Kidney epithelial cell (primary cell): ENCODE measurements around the gene MPI. TPM values are rescaled to one million over a fixed set of nuclear protein-coding genes. Genes with fewer than 3 reads are reported as not detected.
"Not testable (repeated sequence)": the region's sequence is repeated elsewhere in the genome, so short reads cannot be mapped to it uniquely, and the experiment has no call there.

Source experiments
- DNase-seq: peaks from one replicate; pipeline ENCODE4 v3.0.0-alpha.2; 2010; ENCODE audit warnings: low read depth
- H3K27me3 ChIP-seq: 2 replicates; pipeline ENCODE4 v1.6.0; 2011; ENCODE audit warnings: low read length; ENCODE audit not compliant: control insufficient read depth, insufficient read depth
- H3K36me3 ChIP-seq: 2 replicates; pipeline ENCODE4 v1.5.1; 2011; ENCODE audit warnings: low read length; ENCODE audit not compliant: control insufficient read depth, insufficient read depth
- H3K4me3 ChIP-seq: 2 replicates; pipeline ENCODE4 v1.5.1; 2011; ENCODE audit warnings: low read depth, mild to moderate bottlenecking, control low read depth, low read length
- CTCF ChIP-seq: IDR thresholded peaks from 2 replicates; pipeline ENCODE4 v1.5.1; 2011; ENCODE audit warnings: mild to moderate bottlenecking, moderate library complexity, low read length, control low read depth, inconsistent platforms; ENCODE audit not compliant: insufficient read depth, poor library complexity, severe bottlenecking
- total RNA-seq: library from RNA; depleted of rRNA; stranded (reverse); fragments of >200 nt; gene quantifications from 2 replicates; pipeline ENCODE4 v1.2.3, GENCODE V29; 2015

The MPI gene
- total RNA-seq, 1 donor from 2014 or later: 45.2 TPM

GRCh38 chr15:74935193-74935592, 45.4 kb downstream of the MPI start:
- H3K27me3 ChIP-seq, H3K4me3 ChIP-seq, H3K36me3 ChIP-seq, DNase-seq: not testable (repeated sequence)
- peak; percentile 9 for TF ChIP-seq CTCF

- no peaks in the 10 kb centered on the region for H3K27me3 ChIP-seq
These were observed 47.4 kb downstream of the MPI start for GRCh38 chr15:74937272-74937589.

GRCh38 chr15:74937590-74938371, 47.9 kb downstream of the MPI start, which contains the start of gene COX5A:
COX5A (minus strand) TSS chr15:74938073; CDS start chr15:74938014, 59 bp downstream.
- peaks cover 2% of the 10 kb centered on the region for H3K27me3 ChIP-seq
- H3K36me3 ChIP-seq: no peaks in the 10 kb centered on the region
- no peak for TF ChIP-seq CTCF
- peak; percentile 83 for DNase-seq
- peak within 1 kb of the TSS; percentile 92 for H3K4me3 ChIP-seq

More at GRCh38 chr15:74937272-74937589, 47.4 kb downstream of the MPI start:
- TF ChIP-seq CTCF: no peak
- Histone ChIP-seq H3K4me3 (peak overlapping the region; percentile 92), H3K36me3 (no peaks in the 10 kb centered on the region)
- DNase-seq: no peak

- Histone ChIP-seq H3K27me3 (no peaks in the 10 kb centered on the region), H3K36me3 (no peaks in the 10 kb centered on the region), H3K4me3 (no peak overlapping the region)
- peak; percentile 99 for TF ChIP-seq CTCF
- no peak for DNase-seq
These were observed 60.5 kb downstream of the MPI start for GRCh38 chr15:74950078-74950908.

GRCh38 chr15:74951006-74951405, 61.2 kb downstream of the MPI start:
- no peak for TF ChIP-seq CTCF
- Histone ChIP-seq H3K27me3 (peaks cover 2% of the 10 kb centered on the region), H3K4me3 (no peak overlapping the region), H3K36me3 (no peaks in the 10 kb centered on the region)
- no peak for DNase-seq

Other genes starting within 250 kb of the MPI start
- gene EDC3, start 194.0 kb upstream of the MPI start, total RNA-seq: 15.3 and 24.9 TPM in 2 replicates
- 0.33 TPM in 1 of 2 replicates, not detected in the other for gene CYP1A1, start 164.5 kb upstream of the MPI start, total RNA-seq
- gene CYP1A2, start 141.2 kb upstream of the MPI start, total RNA-seq: not detected in 2 replicates
- gene CSK, start 108.0 kb upstream of the MPI start, total RNA-seq: 48.0 and 51.0 TPM in 2 replicates
- gene LMAN1L, start 77.2 kb upstream of the MPI start, total RNA-seq: not detected in 2 replicates
- not detected in 2 replicates for gene CPLX3, start 63.4 kb upstream of the MPI start, total RNA-seq
- 24.0 and 32.0 TPM in 2 replicates for gene ULK3, start 46.9 kb upstream of the MPI start, total RNA-seq
- gene SCAMP2, start 16.7 kb upstream of the MPI start, total RNA-seq: 93.4 and 107 TPM in 2 replicates
- 42.2 and 49.3 TPM in 2 replicates for gene FAM219B, start 16.8 kb downstream of the MPI start, total RNA-seq
- 132 and 136 TPM in 2 replicates for gene COX5A, start 48.0 kb downstream of the MPI start, total RNA-seq
- gene RPP25, start 66.7 kb downstream of the MPI start, total RNA-seq: 9.6 and 12.8 TPM in 2 replicates
- gene SCAMP5, start 105.5 kb downstream of the MPI start, total RNA-seq: 13.9 and 15.4 TPM in 2 replicates
- gene PPCDC, start 133.5 kb downstream of the MPI start, total RNA-seq: 20.1 and 25.9 TPM in 2 replicates